GM20431 (cell line): ENCODE measurements around the gene PLXNB1.

Source experiments
- in situ Hi-C: fragments of 300-500 bp; cut with MseI, MboI; formaldehyde crosslinking; loops from one replicate; pipeline ENCODE4 v1.15.0; 2020; ENCODE audit warnings: low sequenced_read_pairs; ENCODE audit not compliant: unreplicated experiment

PLXNB1 gene

DNA sequence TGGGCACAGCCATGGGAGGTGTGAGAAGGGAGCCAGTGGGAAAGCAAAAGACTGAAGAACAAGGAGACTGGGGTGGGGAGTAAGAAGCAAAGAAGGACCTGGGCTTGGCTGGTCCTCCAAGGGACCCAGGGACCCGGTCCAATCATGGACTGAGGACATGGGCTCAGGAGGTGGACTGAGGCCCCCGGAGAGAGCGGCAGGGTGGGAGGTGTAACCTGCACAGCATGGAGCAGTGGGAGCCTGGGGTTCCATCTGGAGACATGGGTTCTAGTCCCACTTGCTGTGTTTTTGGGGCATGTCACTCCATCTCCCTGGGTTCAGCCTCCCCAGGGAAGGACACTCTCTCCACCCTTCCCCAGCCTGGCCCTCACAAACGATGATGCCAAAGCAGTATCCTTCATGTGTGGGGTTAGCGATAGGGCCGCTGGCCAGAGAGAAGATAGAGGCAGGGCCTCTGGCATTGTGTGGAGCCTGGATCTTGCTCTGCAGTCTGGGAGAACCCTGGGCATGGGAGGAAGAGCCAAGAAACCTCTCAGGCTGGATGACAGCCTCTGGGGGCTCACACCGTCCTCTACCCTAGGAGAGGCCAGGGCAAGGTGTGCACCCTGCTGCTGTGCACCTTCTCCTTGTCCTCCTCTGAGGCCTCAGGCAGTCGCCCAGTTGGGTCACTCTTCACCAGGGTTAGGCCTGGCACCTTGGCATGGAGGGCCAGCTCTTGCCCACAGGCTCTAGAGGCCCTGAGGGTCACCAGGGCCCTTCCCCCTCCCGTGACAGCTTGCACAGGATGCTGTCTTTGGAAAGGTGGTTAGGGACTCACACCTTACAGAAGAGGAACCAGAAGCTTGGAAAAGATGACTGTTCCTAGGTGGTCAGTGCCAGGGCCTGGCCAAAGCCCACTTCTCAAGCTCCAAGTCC lies 31.9 kb downstream of the PLXNB1 start:
- in situ Hi-C loops, result no loop called here

DNA sequence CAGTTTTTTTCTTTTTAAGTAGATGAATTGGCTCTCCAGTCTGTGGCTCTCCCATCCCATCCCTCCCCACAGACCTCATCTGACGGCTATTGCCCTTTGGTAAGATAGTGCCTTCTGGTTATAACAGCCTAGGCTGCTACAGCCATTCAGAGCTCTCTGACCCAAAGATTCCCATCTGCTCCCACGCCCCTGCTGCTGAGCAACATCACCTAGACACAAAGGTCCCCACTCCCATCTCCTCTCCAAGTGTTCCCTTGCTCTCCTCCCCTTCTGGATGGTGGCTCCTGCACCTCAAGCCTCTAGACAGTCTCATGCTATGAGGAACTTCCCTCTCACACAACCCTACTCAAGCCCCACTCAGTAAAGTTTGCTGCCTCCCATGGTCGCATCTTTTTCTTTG lies 34.2 kb downstream of the PLXNB1 start:
- in situ Hi-C loops, result no loop called here

DNA sequence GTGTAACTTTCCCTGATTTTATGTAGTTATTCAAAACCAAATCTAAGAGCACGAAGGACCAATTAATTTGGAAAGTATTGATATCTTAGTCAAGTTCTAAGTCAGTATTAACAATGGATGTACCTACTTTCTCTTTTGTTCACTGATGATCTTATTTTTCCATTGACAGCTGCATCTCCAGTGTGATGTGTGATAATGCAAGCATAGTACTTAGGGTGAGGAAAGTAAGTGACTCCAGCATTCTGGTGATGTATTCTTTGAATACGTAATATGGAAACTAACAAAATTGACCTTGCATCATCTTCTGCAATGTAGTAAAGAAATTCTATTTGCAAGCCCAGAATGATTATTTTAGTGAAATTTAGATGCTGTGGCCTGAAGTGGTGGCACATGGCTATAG lies 35.5 kb downstream of the PLXNB1 start:
- in situ Hi-C loops, result no loop called here

DNA sequence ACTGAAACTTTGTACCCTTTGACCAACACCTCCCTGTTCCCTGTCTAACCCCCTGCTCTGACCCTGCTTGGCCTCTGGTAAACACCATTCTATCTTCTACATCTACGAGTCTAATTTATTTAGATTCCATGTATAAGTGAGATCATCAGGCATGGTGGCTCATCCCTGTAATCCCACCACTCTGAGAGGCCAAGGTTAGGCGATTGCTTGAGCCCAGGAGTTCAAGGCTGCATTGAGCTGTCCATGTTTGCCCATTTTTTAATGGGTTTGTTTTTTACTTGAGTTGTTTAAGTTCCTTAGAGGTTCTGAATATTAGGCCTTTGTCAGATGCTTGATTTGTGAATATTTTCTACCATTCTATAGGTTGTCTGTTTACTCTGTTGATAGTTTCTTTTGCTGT lies 40.9 kb downstream of the PLXNB1 start:
- in situ Hi-C loops, result no loop called here

DNA sequence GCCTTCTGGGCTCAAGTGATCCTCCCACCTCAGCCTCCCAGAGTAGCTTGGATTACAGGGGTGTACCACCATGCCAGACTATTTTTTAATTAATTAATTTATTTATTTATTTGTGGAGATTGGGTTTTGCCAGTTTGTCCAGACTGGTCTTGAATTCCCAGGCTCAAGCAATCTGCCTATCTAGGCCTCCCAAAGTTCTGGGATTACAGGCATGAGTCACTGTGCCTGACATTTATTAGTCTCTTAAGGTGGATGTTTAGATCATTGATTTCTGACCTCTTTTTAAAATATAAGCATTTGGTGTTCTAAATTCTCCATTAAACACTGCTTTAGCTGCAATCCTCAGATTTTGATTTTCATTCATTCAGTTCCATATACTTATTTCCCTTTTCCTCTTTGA lies 42.3 kb downstream of the PLXNB1 start:
- in situ Hi-C loops, result no loop called here

DNA sequence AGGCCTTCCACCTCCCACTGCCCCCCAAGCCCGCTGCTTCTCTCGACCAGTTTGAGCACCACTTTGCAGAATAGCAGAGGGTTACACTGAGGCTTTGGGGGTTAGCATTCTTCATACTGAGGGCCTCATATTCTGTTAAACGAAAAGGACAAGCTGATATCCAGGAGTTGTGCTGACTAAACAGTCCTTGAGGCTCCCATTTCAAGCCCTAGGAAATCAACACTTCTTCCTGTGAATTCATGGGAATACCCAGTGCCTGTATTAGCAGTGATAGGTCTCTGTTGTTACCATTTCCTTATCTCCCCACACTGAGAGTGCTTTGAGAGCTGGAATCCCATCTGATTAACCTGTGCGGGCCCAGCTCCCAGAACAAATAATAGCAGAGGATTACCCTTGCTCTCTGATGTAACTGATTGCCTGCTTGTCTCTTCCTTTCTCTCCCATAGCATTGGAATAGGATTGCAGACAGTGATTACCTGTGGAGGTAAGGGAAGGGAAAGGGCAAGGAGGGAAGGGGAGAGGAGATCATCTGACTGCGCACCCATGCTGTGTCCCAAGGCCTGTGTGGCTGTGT lies 56.9 kb downstream of the PLXNB1 start:
- in situ Hi-C loops, result no loop called here

DNA sequence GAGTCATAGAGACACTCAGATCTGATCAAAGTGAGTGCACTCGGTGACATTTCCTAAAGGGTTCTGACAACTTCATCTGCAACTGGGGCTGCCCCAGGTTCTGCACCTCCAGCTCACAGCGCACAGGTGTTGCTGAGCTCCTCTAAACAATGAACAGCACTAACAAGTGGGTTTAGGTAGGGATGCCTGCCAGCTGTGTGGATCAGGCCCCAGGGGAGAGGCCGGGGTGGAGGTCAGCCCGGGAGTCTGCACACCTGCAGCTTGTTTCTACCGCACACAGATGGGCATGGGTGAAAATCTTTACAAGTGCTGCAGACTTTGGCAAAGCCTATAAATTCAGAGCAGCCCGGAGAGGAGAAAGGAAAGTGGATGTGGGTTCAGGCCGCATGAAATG lies 57.5 kb downstream of the PLXNB1 start:
- in situ Hi-C loops, result no loop called here

DNA sequence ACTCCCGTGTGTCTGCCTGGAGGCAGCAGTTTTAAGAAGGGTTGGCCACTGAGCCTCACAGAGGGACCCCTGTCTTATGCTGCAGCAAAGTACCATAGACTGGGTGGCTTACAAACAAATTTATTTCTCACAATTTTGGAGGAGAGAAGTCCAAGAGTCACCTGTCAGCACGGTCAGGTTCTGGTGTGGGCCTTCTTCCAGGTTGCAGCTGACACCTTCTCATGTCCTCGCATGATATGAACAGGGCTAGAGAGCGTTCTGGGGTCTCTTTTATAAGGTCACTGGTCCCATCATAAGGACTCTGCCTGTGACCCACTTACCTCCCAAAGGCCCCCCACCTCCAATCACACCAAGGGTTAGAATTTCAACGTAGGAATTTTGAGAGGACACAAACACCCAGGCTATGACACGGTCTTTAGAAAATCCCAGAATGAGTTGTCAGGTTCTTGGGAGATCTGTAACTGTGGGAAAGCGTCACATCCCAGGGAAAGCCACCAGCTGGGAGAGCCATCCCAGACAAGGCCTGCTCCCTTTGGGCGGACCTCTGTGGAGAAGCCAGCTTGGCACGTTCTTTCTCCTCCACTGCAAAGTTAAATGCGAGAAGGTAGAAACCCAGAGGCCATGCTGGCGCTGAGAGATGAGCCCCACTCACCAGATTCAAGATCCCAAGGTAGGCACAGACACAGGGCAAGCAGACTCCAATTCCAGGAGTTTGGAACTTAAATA lies 58.1 kb downstream of the PLXNB1 start, which contains the start of gene FBXW12:
TSS of gene FBXW12 (plus strand) at position 569 of the 726 bp plus-strand sequence. CDS start 549 bp downstream, outside the sequence.
- in situ Hi-C loops, result no loop called here

DNA sequence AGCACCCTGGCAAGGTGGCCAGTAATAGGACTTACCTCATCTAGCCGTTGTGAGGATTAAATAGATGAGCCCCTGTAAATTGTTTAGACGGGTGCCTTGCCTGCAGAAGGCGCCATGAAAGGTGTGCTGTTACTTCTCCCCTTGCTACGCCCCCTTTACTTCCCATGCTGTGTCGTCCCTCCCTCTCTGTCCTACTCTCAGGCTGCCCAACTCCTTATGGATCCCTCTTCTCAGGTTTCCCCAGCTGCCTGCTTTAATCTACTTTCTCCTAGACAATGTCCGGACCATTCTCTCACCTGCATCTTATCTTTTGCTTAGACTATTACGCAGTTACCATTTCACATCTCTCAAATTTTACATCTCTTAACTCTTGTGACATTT lies 59.6 kb downstream of the PLXNB1 start:
- in situ Hi-C loops, result no loop called here

DNA sequence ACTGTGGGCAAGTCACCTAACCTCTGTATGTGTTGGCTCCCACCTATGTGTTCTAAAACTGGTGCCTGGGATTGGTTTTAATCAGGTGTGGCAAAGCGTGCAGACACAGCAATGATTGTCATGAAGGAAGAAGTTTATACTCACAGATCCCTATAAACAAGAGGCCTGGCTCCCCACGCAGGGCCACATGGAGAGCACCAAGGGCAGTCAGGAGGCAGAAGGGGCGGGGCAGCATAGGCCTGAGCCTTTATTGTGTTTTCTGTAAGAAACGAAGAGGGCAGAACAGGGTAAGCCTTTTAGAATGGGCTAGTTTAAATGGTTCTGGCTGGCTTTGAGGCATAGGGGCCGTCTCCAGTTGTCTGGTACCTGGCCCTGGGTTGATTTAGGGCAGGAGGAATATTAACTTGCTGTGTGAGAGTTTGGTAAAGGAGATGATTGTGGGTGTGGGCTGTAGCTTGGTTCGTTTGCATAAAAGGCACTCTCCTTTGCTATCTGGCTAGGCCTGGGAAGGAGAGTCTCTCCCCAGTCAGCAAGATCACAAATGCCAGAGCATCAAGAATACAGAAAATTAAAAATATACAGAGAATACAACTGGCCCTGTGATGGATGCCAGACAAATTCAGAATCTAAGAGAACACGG lies 60.1 kb downstream of the PLXNB1 start:
- in situ Hi-C loops, result no loop called here

DNA sequence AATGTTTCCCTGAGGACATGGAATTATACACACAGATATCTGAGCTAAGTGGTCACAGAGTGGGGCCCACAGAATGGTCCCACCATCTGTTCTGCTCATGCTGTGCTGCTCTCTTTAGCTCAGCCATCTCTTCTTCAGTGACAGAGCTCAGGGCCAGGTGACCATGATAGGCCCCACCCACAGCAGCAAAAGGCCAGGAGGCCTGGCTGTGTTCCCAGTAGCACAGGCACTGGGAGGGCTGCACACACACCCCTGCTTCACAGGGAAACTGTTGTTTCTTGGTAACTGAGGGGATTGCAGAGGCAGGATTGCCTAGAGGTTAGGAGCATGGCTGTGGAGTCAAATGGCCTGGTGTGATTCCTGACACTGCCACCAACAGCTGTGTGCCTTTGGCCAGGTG lies 62.7 kb downstream of the PLXNB1 start:
- in situ Hi-C loops, result no loop called here

DNA sequence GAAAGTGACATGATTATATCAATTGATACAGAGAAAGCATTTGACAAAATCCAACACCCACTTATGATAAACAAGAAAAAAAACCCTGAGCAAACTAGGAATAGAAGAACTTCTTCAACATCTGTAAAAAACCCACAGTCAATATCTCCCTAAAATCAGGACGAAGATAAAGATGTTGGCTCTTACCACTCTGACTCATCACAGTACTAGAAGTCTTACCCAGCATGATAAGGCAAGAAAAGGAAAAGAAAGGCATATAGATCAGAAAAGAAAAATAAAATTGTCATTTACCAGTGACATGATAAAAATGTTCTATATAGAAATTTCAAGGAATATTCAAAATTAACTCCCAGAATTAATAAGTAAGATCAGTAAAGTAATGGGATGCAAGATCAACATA lies 65.0 kb downstream of the PLXNB1 start:
- in situ Hi-C loops, result no loop called here

DNA sequence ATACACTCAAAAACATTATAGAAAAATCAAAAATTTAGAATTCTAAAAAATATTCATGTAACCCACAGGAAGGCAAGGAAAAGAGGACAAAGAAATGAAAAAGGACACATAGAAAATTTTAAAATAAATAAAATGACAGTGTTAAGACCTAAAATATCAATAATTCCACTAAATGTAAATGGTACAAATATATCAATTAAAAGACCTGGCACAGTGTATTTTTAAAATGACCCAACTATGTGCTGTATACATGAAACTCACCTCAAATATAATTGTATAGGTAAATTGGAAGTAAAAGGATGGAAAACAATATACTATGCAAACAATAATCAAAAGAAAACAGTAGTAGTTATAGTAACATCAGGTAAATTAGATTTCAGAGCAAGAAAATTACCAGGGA lies 68.0 kb downstream of the PLXNB1 start:
- in situ Hi-C loops, result no loop called here

DNA sequence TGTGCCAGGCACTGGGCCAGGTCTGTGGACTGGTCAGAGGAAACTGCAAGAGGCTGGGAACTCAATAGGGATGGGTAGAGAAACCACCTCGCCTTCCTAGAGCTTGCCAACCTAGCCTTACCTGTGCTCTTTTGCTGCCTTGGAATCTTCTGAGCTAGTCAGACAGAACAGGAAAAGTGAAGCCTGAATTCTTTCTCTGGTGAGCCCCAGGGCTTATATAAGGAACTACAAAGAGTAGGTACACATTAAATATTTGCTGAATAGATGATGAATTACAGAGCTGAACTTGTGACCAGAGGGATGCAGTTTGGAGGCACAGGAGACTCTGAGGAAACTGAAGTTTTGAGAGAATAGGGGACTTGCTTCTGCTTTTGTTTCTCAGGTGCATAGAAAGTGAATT lies 73.5 kb downstream of the PLXNB1 start:
- in situ Hi-C loops, result no loop called here

DNA sequence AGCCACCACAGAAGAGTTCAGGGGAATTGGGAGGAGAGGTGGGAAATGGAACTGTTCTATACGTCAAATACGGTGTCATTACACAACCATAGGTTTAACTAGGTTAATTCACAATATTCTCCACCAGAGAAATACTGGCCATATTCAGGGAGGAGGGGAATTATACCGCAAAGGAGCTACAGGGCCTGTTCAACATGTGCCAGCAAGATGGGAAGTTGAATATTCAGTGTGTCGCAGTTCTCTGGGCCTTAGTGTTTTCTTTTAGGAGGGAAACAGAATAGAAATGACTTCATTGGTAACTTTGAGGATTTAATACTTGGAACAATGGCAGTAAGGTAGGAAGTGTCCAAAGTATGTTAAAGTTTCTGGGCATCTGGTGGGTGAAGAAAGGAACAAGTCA lies 75.9 kb downstream of the PLXNB1 start:
- in situ Hi-C loops, result no loop called here
